NCI-H69 (cell line): ENCODE results near the gene OR8H1.

Source experiments
- DNase-seq: peaks from one replicate; lab custom pipeline; 2025; lab: John Stamatoyannopoulos, UW

Gene OR8H1, protein sequence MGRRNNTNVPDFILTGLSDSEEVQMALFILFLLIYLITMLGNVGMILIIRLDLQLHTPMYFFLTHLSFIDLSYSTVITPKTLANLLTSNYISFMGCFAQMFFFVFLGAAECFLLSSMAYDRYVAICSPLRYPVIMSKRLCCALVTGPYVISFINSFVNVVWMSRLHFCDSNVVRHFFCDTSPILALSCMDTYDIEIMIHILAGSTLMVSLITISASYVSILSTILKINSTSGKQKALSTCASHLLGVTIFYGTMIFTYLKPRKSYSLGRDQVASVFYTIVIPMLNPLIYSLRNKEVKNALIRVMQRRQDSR

GRCh38 chr11:56292154-56292553 lies at the start of gene OR8H1:
TSS of gene OR8H1 (minus strand) at chr11:56292254. CDS start at chr11:56291062, 1,192 bp downstream.
- DNase-seq, result no peak

DNA sequence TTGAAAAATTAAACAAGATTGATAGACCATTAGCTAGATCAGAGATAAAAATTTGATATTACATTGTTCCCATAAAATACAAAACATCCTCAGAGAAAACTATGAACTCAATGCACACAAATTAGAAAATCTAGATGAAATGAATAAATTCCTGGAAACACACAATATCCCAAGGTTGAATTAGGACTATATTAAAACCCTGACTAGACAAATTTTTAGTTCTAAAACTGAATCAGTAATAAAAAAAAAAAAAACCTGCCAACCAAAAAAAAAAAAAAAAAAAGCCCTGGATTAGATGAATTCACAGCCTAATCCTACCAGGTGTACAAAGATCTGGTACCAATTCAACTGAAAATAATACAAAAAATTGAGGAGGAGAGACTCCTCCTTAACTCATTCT lies 48.2 kb upstream of the OR8H1 start:
- no peak for DNase-seq

DNA sequence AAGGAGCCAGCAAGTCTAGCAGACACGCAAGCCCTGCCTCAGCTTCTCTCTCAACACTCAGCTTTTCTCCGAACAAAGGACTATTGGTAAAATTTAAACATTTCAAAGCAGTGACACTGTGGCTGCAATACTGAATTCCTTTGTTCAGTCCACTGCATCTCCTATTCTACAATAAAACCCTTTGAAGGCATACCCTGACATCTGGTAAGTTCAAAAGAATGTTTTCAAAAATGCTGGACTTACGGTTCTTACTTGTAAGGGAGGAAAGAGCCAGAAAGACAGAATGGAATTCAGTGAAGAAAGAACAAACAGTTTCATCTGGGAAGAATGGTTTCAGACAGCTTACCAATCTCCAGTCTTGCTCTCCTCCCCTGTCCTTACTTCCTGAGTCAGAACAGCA lies 41.1 kb upstream of the OR8H1 start:
- DNase-seq, result no peak

DNA sequence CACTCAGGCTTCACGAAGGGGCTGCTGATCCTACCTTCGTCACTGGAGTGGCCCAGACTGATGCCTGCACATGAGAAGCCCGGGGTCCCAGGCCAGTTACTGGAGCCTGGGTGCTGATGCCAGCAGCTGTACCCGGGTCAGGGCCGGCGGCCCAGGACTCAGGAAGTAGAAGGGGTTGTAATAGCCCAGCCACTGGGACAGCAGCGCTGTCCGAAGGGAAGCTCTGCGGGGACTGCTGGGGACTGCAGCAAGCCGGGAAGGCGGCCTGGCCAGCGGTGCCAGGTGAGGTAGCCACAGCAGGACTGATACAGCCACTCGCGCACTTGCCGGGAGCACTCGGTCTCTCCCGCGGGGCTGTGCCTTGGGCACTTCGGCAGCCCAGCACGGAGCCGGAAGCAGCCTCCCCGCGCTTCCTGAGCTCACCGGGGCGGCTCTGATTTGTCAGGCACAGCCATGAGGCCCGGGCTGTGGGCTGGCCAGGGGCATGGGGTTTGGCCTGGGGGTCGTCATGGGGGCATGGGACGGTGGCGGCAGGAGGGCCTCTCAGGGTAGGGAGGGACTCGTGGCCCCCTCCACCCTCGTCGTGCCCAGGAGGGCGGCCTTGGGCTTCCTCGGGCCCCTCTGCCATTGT lies 39.9 kb upstream of the OR8H1 start:
- DNase-seq, result no peak

- DNase-seq, result no peak
These were observed 22.8 kb upstream of the OR8H1 start, which contains the start of gene OR8K3 for GRCh38 chr11:56314844-56315243. TSS of gene OR8K3 (plus strand) at chr11:56315144. CDS start at chr11:56318307, 3,163 bp downstream.

DNA sequence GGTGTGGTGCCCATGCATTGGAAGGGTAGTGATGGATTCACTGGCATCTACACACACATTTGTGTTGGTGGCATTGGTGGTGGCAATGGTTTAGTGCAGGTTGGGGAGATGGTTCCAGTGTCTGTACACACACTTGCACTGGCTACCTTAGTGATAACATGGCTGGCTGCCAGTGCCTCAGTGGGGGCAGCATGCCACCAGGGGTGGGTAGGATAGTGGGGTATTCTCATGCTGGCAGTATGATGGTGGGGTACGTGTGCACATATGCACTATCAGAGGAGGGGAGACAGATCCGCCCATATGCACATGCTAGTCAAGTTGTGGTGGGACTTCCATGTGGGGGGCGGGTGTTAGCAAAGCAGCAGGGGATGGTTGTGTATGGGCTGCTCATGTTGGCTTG lies 15.8 kb upstream of the OR8H1 start:
- no peak for DNase-seq

- DNase-seq, result no peak
These were observed 4.8 kb upstream of the OR8H1 start for GRCh38 chr11:56296898-56297297.

- DNase-seq, result no peak
These were observed 18.2 kb downstream of the OR8H1 start, which contains the start of gene OR5T1 for GRCh38 chr11:56273854-56274253. TSS of gene OR5T1 (plus strand) at chr11:56274154. CDS start at chr11:56275639, 1,485 bp downstream.

- DNase-seq, result no peak
These were observed 21.0 kb downstream of the OR8H1 start for GRCh38 chr11:56271092-56271491.

DNA sequence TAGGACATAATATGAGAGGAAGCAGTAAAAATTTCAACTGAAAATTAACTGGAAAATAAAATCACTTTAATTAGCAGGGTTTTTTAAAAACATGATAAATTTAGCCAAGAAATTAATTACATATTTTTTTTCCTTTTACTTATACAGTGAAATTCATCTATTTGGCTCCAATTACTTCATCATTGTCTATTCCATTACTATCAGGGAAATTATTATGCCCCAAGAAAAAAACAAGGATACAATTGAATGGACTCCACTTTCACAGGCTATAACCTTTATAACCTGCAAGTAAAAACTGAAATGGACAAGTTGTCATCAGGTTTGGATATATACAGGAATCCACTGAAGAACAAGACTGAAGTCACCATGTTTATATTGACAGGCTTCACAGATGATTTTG lies 40.1 kb downstream of the OR8H1 start, which contains the start of gene OR5T3:
Gene OR5T3, plus strand, starts transcription at position 301 of the 400 bp plus-strand sequence. Its CDS starts 0 bp downstream, at position 301.
- no peak for DNase-seq
